Endodermal cell (in vitro differentiated cells): ENCODE data around the gene P2RX2. TPM values are rescaled to one million over a fixed set of nuclear protein-coding genes. Genes with fewer than 3 reads are reported as not detected.

Source experiments
- DNase-seq: peaks from one replicate; pipeline ENCODE4 v3.0.0-alpha.2; 2017
- H3K27ac ChIP-seq: 2 replicates; pipeline ENCODE4 v1.5.1; 2013; ENCODE audit warnings: mild to moderate bottlenecking, low read depth, low read length, moderate library complexity
- H3K27me3 ChIP-seq: 2 replicates; pipeline ENCODE4 v1.6.1; 2013; ENCODE audit warnings: mild to moderate bottlenecking, low read length, moderate library complexity; ENCODE audit not compliant: insufficient read depth, control insufficient read depth, poor library complexity, severe bottlenecking
- H3K36me3 ChIP-seq: 2 replicates; pipeline ENCODE4 v1.7.0; 2013; ENCODE audit warnings: mild to moderate bottlenecking, low read length, moderate library complexity; ENCODE audit not compliant: control insufficient read depth, insufficient read depth
- H3K4me1 ChIP-seq: one replicate; pipeline ENCODE4 v1.7.0; 2013; ENCODE audit warnings: low read length; ENCODE audit not compliant: control insufficient read depth, insufficient read depth
- H3K4me3 ChIP-seq: 2 replicates; pipeline ENCODE4 v1.5.1; 2013; ENCODE audit warnings: mild to moderate bottlenecking, low read length, moderate library complexity
- H3K9ac ChIP-seq: 2 replicates; pipeline ENCODE4 v1.6.1; 2013; ENCODE audit warnings: mild to moderate bottlenecking, low read length, moderate library complexity; ENCODE audit not compliant: poor library complexity, severe bottlenecking; ENCODE audit errors: extremely low read depth
- H3K9me3 ChIP-seq: 2 replicates; pipeline ENCODE4 v1.6.1; 2013; ENCODE audit warnings: mild to moderate bottlenecking, low read length, moderate library complexity; ENCODE audit not compliant: control insufficient read depth
- H3K27ac Mint-ChIP-seq: 2 replicates; pipeline ENCODE4 v1.8.0; 2020; ENCODE audit warnings: mixed read lengths
- H3K27me3 Mint-ChIP-seq: 2 replicates; pipeline ENCODE4 v1.8.0; 2021; ENCODE audit warnings: mild to moderate bottlenecking, mixed read lengths; ENCODE audit not compliant: insufficient read depth
- H3K36me3 Mint-ChIP-seq: 2 replicates; pipeline ENCODE4 v1.8.0; 2020; ENCODE audit warnings: low read depth, mixed read lengths
- H3K4me1 Mint-ChIP-seq: 2 replicates; pipeline ENCODE4 v1.8.0; 2020; ENCODE audit warnings: mixed read lengths
- H3K4me3 Mint-ChIP-seq: 2 replicates; pipeline ENCODE4 v1.8.0; 2020; ENCODE audit warnings: mild to moderate bottlenecking, moderate library complexity, mixed read lengths
- H3K9me3 Mint-ChIP-seq: 2 replicates; pipeline ENCODE4 v1.8.0; 2020; ENCODE audit warnings: mild to moderate bottlenecking, mixed read lengths
- CTCF ChIP-seq: fragments of 200-600 bp; sonication (generic); conservative IDR thresholded peaks from 2 replicates; pipeline ENCODE4 v1.5.0; 2021; ENCODE audit warnings: antibody characterized with exemption, mild to moderate bottlenecking
- WGBS, 2 experiments: methylation state at CpG; one replicate each; pipeline versions ENCODE4 v1.1.5 to v1.1.7; 2013; ENCODE audit warnings: missing lambda C conversion rate in 2 of 2, mixed read lengths in 1 of 2; ENCODE audit not compliant: insufficient coverage in 1 of 2, insufficient read length in 1 of 2; 5-methylcytosine and 5-hydroxymethylcytosine counted together
- total RNA-seq, 2 donors: library from RNA; stranded (reverse); fragmentation: NEBNext Ultra II Directional in 1 of 2; extraction: Animal tissue kit (Norgen Biotek cat#: 25700) in 1 of 2; gene quantifications; 2 replicates in 1 of 2; 3 replicates in 1 of 2; pipeline ENCODE4 v1.2.1, GENCODE V29; 2021

The P2RX2 gene
- total RNA-seq, 2 donors from 2014 or later, result 0.97 to 2.8 TPM

GRCh38 chr12:132608231-132609171 is 10.1 kb upstream of the P2RX2 start:
- DNase-seq, result peak; percentile 51
- Histone ChIP-seq H3K9me3 (no peaks in the 10 kb centered on the region), H3K27me3 (peaks cover 83% of the 10 kb centered on the region), H3K4me3 (no peak overlapping the region), H3K36me3 (no peaks in the 10 kb centered on the region), H3K4me1 (no peaks in the 10 kb centered on the region), H3K9ac (no peak overlapping the region), H3K27ac (no peak overlapping the region)
- no peaks in the 10 kb centered on the region for H3K4me1 Mint-ChIP-seq
- WGBS, 2 experiments, result 65 to 79% methylated on average over 23 to 24 of the region's 25 CpGs
- H3K27me3 Mint-ChIP-seq, result peaks cover 91% of the 10 kb centered on the region
- TF ChIP-seq CTCF, result no peak
- H3K4me3 Mint-ChIP-seq, result no peak overlapping the region
- peaks cover 12% of the 10 kb centered on the region for H3K9me3 Mint-ChIP-seq
- H3K36me3 Mint-ChIP-seq, result no peaks in the 10 kb centered on the region
- H3K27ac Mint-ChIP-seq, result no peak overlapping the region

GRCh38 chr12:132610051-132610759 is 8.4 kb upstream of the P2RX2 start, which contains the start of gene LRCOL1:
TSS of gene LRCOL1 (minus strand) at chr12:132610582. CDS start at chr12:132606251, 4,331 bp downstream.
- Mint-ChIP-seq H3K27ac (no peak within 1 kb of the TSS), H3K27me3 (peaks cover 94% of the 10 kb centered on the region), H3K9me3 (peaks cover 15% of the 10 kb centered on the region), H3K36me3 (no peaks in the 10 kb centered on the region), H3K4me1 (no peaks in the 10 kb centered on the region), H3K4me3 (no peak within 1 kb of the TSS)
- H3K9ac ChIP-seq, result no peak within 1 kb of the TSS
- peak; percentile 67 for DNase-seq
- H3K36me3 ChIP-seq, result no peaks in the 10 kb centered on the region
- no peak for TF ChIP-seq CTCF
- peaks cover 92% of the 10 kb centered on the region for H3K27me3 ChIP-seq
- H3K27ac ChIP-seq, result no peak within 1 kb of the TSS
- WGBS, 2 experiments, result 69 to 76% methylated on average over 28 to 35 of the region's 35 CpGs
- H3K4me1 ChIP-seq, result no peaks in the 10 kb centered on the region
- no peaks in the 10 kb centered on the region for H3K9me3 ChIP-seq
- no peak within 1 kb of the TSS for H3K4me3 ChIP-seq

GRCh38 chr12:132610866-132611602 is 7.5 kb upstream of the P2RX2 start:
- no peak for TF ChIP-seq CTCF
- H3K4me1 ChIP-seq, result no peaks in the 10 kb centered on the region
- Mint-ChIP-seq H3K4me1 (no peaks in the 10 kb centered on the region), H3K4me3 (no peak overlapping the region), H3K9me3 (peaks cover 22% of the 10 kb centered on the region), H3K27ac (no peak overlapping the region), H3K36me3 (no peaks in the 10 kb centered on the region), H3K27me3 (peaks cover 95% of the 10 kb centered on the region)
- no peak overlapping the region for H3K27ac ChIP-seq
- H3K9me3 ChIP-seq, result peaks cover 5% of the 10 kb centered on the region
- 81 to 88% methylated on average over 9 to 33 of the region's 33 CpGs for WGBS, 2 experiments
- H3K9ac ChIP-seq, result no peak overlapping the region
- H3K4me3 ChIP-seq, result no peak overlapping the region
- DNase-seq, result no peak
- peaks cover 97% of the 10 kb centered on the region for H3K27me3 ChIP-seq
- no peaks in the 10 kb centered on the region for H3K36me3 ChIP-seq
